Urinary bladder (tissue), 4 donors: ENCODE data around the gene HOXA13. TPM values are rescaled to one million over a fixed set of nuclear protein-coding genes. Genes with fewer than 3 reads are reported as not detected.

Experiments
- DNase-seq: peaks from one replicate; pipeline ENCODE4 v3.0.0-alpha.2; 2015; ENCODE audit errors: extremely low spot score
- H3K27ac ChIP-seq: one replicate; pipeline ENCODE4 v1.5.1; 2013; ENCODE audit warnings: low read depth, mild to moderate bottlenecking, moderate library complexity
- H3K36me3 ChIP-seq: one replicate; pipeline ENCODE4 v1.6.1; 2013; ENCODE audit warnings: mild to moderate bottlenecking, moderate library complexity; ENCODE audit not compliant: insufficient read depth
- H3K4me1 ChIP-seq: one replicate; pipeline ENCODE4 v1.6.1; 2013; ENCODE audit warnings: mild to moderate bottlenecking, moderate library complexity; ENCODE audit not compliant: insufficient read depth
- H3K4me3 ChIP-seq: one replicate; pipeline ENCODE4 v1.5.1; 2013; ENCODE audit warnings: low read depth, low read length
- WGBS: extraction: QIAGEN DNeasy Blood & Tissue Kit; methylation state at CpG from one replicate; pipeline ENCODE4 v1.1.7; 2013; 5-methylcytosine and 5-hydroxymethylcytosine counted together
- polyA plus RNA-seq: library from polyadenylated mRNA; stranded (reverse); fragments of 200-250 nt; gene quantifications from one replicate; pipeline ENCODE4 v1.2.3, GENCODE V29; 2013
- total RNA-seq: library from RNA; depleted of rRNA; stranded (reverse); fragments of >200 nt; gene quantifications from one replicate; pipeline ENCODE4 v1.2.3, GENCODE V29; 2014
- donor health status: healthy with polysubstance abuse.
- donor health status: healthy.

The HOXA13 gene
- total and polyA plus RNA-seq, 2 donors = 24.4 to 43.2 TPM

DNA sequence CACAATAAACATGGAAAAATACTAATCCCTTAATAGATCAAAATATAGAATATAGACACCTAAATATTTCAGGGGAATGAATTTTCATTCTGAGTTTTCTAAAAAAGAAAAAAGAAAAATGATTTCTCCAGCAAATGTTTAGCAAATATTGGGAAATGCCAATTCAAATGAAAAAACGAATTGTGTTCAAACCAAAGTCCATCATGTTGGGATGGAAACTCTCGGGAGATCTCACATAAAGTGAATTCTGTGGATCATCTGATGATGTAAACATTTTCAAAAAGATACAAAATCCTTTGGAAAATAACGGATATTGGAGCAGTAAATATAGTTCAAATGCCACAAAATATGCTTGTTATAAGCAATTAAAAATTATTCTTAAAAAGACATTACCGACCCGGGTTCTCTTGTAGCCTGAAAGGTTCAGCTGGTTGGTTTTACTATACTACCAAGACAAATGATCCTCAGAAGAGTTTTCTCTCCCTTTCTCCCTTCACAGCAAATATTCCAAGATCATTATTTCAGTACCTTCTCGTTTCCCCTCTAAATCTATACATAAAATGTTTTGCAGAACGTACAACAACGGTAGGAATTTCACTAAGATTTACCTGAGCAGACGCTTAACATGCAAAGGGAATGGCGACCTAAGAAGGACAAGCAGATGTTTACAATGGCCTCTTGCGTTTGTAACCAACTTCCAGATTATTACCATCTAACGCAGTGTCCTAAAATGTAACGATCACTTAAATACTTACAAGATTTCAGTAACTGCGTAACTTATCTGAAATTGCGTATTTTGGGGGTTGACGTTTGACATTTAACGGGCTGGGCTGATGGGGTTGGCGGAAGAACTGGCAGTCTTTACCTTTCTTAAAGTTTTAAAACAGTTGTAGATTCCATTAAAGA lies 2.5 kb downstream of the HOXA13 start:
- peak; percentile 28 for DNase-seq

DNA sequence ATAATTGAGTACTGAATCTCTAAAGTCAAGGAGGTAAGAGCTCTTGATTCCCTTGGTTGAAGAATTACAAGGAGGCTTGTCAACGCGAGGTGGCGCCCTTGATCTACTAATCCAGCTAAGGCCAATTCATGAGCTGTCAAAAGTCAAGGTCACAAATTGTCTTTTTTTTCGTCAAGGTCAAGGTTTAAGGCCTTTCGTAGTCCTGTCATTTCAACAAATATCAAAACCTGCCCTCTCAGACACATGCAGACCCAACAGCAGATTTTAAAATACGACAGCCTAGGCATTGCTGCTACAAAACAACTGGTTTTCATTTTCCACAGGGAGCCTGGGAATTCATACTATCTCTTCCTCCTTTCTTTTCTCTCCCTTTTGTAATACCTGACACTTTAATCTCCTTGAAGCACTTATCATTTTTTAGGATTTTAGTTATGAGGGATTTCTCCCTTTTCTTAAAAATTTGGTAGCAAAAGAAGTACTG lies 3.6 kb downstream of the HOXA13 start:
- Histone ChIP-seq H3K36me3 (no peaks in the 10 kb centered on the region), H3K4me1 (no peaks in the 10 kb centered on the region), H3K27ac (peak overlapping the region; percentile 25), H3K4me3 (peak overlapping the region; percentile 35)
- under 1% methylated on average over 6 of the region's 6 CpGs for WGBS
- peak; percentile 78 for DNase-seq

More for the DNA sequence above, 2.5 kb downstream of the HOXA13 start:
- 9% methylated on average over 18 of the region's 18 CpGs for WGBS
- Histone ChIP-seq H3K4me1 (no peaks in the 10 kb centered on the region), H3K4me3 (peak overlapping the region; percentile 87), H3K36me3 (no peaks in the 10 kb centered on the region), H3K27ac (peak overlapping the region; percentile 91)

DNA sequence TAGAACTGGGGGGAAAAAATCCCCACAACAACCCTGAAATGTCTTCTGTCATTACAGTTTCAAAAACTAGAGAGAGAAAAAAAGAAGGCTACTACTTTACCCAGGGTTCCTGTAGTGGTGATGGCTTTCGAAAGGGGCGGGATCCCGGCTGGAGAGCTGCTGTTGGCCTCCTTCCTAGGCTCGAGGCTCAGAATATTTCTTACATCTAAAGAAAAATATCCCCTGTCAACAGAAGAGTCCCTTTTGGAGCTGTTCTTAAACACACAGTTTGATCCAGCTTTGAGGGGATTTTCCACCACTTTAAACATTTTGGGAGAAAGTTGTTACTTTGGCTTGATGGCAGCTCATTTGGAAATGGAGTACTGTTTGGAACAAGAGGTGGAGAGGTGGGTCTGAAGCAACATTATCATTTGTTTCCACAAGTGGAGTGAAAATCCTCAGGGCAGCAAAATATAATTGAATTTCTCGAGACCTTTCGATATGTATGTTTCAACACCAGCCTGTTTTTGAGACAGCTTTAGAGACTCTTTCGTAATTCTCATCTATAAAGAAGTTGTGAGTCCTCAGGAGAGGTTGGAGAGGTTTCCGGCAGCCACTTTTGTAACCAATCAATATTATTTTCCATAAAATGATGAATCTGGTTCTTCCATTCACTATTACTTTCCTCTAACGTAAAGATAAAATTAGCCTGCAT lies 5.1 kb downstream of the HOXA13 start:
- H3K4me3 ChIP-seq = peak overlapping the region; percentile 39
- no peak overlapping the region for H3K27ac ChIP-seq
- no peaks in the 10 kb centered on the region for H3K36me3 ChIP-seq
- no peak for DNase-seq
- H3K4me1 ChIP-seq = peaks cover under 1% of the 10 kb centered on the region
- 16% methylated on average over 9 of the region's 9 CpGs for WGBS

DNA sequence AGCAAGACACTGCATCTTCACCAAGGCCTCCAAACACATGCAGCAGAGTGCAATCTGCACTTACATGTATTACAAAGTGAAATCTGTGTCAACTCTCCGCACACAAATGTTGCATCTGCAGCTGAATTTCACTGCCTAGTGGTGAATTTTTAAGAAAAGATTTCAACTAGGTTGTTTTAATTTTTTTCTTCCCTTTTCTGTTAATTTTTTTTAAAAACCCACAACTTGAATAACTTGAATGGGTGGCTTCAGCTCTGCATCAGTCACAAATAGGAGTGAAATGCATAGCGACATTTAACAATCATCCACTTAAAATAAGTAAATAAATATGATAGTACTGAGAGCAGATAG lies 5.9 kb downstream of the HOXA13 start:
- no peak for DNase-seq
- no peaks in the 10 kb centered on the region for H3K36me3 ChIP-seq
- peak overlapping the region; percentile 66 for H3K4me3 ChIP-seq
- H3K4me1 ChIP-seq = peaks cover 1% of the 10 kb centered on the region
- H3K27ac ChIP-seq = peak overlapping the region; percentile 88
- WGBS = 28% methylated on average over 2 of the region's 2 CpGs

DNA sequence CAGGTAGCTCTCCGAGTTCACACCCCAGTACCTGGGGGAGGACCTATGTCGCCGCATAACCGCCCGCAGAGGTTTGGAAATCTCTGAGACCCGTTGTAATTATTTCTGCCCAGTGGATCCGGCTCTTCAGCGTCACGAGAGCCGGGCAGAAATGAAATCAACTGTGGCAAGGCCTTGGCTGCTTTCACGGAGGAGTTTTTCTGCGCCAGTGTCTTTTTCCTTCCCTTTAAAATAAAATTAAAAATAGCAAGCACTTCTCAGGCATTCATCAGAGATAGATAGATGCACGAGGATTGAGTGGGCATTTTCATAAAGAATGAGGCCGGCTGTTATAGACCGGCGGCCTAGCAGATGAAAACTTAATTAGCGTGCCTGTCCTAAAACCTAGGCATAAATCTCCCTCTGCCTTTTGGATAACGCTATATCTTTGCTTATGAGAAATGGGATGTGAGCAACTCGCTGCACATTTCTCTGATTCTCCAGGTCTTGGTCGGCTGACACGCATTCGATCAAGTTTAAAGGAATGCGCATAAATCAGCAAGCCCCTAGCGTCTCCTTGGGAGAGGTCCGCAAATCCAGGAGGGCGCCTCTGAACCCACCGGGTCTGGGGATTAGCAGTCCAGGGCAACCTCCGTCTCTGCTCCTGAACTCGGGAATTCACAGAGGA lies 6.4 kb downstream of the HOXA13 start:
- H3K27ac ChIP-seq = peak overlapping the region; percentile 88
- peak overlapping the region; percentile 66 for H3K4me3 ChIP-seq
- no peak for DNase-seq
- 5% methylated on average over 29 of the region's 29 CpGs for WGBS
- H3K4me1 ChIP-seq = peaks cover 1% of the 10 kb centered on the region
- no peaks in the 10 kb centered on the region for H3K36me3 ChIP-seq

DNA sequence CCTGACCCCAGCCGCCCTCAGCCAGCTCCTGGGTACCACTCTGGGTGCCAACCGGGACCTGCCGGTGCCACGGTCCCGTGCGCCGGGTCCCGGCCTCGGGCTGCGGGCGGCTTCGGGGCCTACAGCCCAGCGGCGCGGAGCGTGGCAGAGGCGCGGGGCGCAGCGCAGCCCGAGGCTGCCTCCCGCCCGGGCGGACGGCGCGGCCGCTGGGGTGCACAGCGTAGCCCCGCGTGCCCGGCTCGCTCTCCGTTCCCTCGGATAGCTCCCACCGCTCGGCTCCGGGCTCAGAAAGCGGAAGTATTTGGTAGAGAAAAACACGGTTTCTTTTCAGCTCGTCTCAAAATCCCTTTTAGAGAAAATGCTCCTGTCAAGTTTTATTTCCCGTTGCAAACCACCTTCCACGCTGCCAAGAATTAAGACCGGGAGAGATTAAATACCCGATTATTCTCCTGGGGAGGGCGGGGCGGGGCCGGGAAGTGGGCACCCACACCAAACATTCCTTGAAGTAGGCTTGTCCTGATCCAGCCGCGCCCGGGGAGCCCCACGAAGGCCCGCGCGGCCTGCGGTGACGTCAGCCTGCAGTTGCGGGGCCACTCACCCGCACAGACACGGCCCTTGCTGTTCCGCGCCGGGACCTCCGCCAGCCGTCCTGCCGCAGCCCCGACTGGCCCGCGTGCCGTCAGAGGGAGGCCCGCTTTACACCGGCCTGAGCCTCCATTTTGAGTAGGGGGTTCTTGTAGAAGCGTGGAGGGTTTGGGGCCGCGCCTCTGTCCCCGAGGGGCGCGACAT lies 7.2 kb downstream of the HOXA13 start:
- H3K36me3 ChIP-seq = no peaks in the 10 kb centered on the region
- peaks cover 1% of the 10 kb centered on the region for H3K4me1 ChIP-seq
- no peak for DNase-seq
- H3K4me3 ChIP-seq = peak overlapping the region; percentile 66
- H3K27ac ChIP-seq = peak overlapping the region; percentile 88
- under 1% methylated on average over 78 of the region's 78 CpGs for WGBS

DNA sequence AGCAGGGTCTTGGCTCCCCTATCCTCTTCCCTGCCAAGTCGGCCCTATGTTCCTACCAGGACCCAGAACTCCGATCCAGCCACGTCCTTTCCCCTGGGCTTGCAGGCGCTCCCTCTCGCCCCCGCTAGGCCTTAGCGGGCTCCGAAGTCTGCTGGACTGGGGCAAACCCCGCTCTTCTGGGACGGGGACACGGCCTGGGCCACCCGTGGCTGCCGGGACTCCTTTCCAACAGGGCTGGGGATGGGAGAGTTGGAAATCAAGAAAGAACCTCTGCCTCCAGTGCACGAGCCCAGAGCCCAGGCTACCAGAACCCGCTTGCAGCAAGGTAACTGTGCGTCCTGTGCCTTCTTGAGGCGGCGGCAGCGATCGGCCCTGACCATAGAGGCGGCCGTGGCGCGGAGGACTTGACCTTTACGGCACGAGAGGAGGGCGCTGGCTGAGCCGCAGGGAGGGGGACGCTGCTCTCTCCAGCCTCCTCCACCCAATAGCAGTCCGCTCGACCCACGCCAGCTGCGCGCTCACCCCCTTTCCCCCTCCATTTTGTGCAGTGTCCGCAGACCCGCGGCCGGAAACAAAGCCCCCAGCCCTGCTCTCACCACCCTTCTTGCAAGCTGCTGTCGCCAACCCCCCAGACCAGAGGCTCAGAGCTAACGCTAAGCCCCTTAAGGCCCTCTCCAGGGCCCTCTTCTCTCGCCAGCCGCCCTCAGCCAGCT lies 7.9 kb downstream of the HOXA13 start:
- 5% methylated on average over 42 of the region's 42 CpGs for WGBS
- peaks cover 1% of the 10 kb centered on the region for H3K4me1 ChIP-seq
- DNase-seq = no peak
- H3K27ac ChIP-seq = peak overlapping the region; percentile 88
- H3K4me3 ChIP-seq = peak overlapping the region; percentile 66
- H3K36me3 ChIP-seq = no peaks in the 10 kb centered on the region

DNA sequence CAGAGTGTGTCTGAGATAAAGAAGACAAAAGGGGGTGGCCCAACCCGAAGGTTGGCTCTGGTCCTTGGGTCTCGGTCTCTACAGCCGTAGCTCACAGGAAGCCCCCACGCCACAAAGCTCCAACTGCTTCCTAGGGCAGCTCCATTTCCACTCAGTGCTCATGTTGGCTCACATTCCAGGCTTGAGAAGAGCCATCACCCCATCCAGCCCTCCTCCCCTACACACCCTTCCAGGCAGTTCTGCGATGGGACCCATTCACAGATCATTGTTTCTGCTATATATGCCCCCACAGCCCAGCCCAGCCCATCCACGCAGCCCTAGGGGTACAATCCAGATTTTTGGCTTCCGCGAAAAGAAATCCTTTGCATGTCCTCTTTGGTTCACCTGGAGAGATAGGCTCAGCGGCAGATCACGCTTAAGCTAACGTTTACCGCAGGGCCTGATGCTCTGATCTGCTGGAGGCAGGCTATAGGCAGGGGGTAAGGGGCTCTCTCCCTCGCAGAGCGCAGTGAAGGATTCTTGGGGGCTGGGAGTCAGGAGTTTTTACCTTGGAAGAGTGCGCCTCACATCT lies 8.6 kb downstream of the HOXA13 start:
- Histone ChIP-seq H3K4me3 (peak overlapping the region; percentile 66), H3K36me3 (no peaks in the 10 kb centered on the region), H3K4me1 (peaks cover 1% of the 10 kb centered on the region), H3K27ac (peak overlapping the region; percentile 88)
- WGBS = 32% methylated on average over 15 of the region's 15 CpGs
- DNase-seq = no peak

DNA sequence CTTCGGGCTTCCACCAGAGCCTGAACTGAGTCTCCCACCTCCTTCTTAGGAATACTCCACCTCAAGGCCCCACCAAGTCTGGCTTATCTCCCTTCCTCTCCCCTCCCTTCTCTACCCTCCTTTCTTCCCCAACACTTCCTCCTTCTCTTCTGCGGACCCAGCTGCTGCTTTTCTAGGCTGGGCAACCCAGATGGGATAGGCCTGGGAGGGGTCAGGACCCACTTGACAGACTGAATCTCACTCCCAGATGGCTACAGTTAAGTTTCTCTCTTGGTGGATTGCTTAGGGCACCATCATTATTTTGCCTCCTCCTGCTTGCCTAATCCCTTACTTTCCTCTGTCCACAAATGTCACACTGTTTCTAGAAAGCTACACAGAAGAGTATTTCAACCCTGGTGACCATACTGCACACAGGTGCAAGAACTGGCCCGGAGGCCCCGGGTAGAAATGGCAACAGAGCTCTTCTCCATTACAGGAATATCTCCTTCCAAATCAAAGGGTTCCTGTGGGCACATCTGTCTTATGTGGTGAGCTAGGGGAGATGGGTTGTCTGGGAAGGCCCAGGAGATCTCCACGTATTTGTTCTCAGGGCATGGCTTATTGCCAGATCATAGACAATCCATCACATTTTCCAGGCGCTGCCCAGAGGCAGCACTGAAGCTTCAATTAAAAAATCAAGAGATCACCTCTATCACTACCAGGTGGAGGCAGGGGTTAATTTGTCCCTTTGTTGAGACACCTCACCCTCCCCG lies 9.7 kb downstream of the HOXA13 start:
- H3K4me1 ChIP-seq = peaks cover 1% of the 10 kb centered on the region
- no peaks in the 10 kb centered on the region for H3K36me3 ChIP-seq
- peak overlapping the region; percentile 6 for H3K4me3 ChIP-seq
- H3K27ac ChIP-seq = peak overlapping the region; percentile 95
- DNase-seq = no peak
- WGBS = 38% methylated on average over 7 of the region's 7 CpGs

DNA sequence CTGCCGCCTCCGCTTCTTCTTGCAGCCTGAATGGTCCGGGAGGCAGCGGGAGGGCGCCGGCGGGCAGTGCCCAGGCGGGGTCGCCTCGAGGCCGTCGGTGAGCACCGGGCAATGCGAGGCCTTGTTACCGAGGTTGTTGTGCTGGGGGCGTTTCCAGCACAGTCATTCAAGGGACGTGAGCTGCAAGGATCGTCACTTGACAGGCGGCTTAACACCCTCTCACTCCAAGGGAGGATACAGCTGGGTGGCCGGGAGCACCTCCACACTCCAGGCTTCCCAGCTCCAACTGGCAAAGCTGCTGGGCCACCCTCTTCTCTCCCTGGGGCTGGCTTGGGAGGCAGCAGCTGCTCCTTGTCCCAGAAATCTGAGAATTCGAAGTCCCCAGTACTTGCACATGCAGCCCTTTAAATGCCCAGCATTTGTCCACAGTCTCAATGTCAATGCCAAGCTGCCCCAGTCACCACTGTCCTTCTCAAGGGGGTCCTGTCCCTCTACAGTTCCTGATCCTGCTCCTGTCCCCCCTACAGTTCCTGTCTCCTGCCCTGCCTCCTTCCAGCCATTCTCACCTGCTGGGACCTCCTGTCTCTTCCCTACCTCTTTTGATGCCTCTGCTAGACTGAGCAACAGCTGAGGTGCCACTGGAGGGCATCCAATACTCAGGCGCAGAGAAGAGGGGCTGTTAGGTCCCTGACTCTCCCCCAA lies 10.4 kb downstream of the HOXA13 start:
- 8% methylated on average over 22 of the region's 22 CpGs for WGBS
- peak overlapping the region; percentile 95 for H3K27ac ChIP-seq
- DNase-seq = no peak
- peak overlapping the region; percentile 54 for H3K4me3 ChIP-seq
- no peaks in the 10 kb centered on the region for H3K36me3 ChIP-seq
- peaks cover 1% of the 10 kb centered on the region for H3K4me1 ChIP-seq
